GM12878 (cell line): Measurements from ENCODE around the gene RSF1.

Experiments
- BACH1 ChIP-seq: fragments of 450-650 bp; IDR thresholded peaks from 2 replicates; pipeline ENCODE4 v1.6.1; 2017; ENCODE audit warnings: mild to moderate bottlenecking, borderline replicate concordance
- CTCF ChIP-seq, 3 experiments: IDR thresholded peaks in 2 of 3; conservative IDR thresholded peaks in 1 of 3; 2 replicates each; pipeline ENCODE4 v1.5.1; 2011; ENCODE audit warnings: low read depth in 3 of 3, low read length in 3 of 3, mild to moderate bottlenecking in 3 of 3, control low read depth in 2 of 3, moderate library complexity in 2 of 3, inconsistent platforms in 1 of 3, mixed read lengths in 1 of 3; ENCODE audit not compliant: control insufficient read depth in 2 of 3, insufficient read depth in 1 of 3; ENCODE audit errors: extremely low read depth in 1 of 3
- HCFC1 ChIP-seq: fragments of 150-350 bp; IDR thresholded peaks from 2 replicates; pipeline ENCODE4 v1.6.1; 2014; ENCODE audit warnings: low read length
- HDAC6 ChIP-seq: fragments of 200-600 bp; sonication (generic); IDR thresholded peaks from one replicate; pipeline ENCODE4 v1.8.0; 2017; ENCODE audit warnings: antibody characterized with exemption; ENCODE audit not compliant: unreplicated experiment
- JUND ChIP-seq: IDR thresholded peaks from 2 replicates; pipeline ENCODE4 v1.6.1; 2012; ENCODE audit warnings: low read depth, mild to moderate bottlenecking, low read length, improper control_type of control experiment, moderate library complexity
- MTA2 ChIP-seq: fragments of 450-650 bp; IDR thresholded peaks from 2 replicates; pipeline ENCODE4 v1.6.1; 2016; ENCODE audit warnings: low read depth, mild to moderate bottlenecking, moderate library complexity
- RBBP5 ChIP-seq: fragments of 200-600 bp; sonication (generic); conservative IDR thresholded peaks from 2 replicates; pipeline ENCODE4 v1.6.1; 2016
- SIN3A ChIP-seq: IDR thresholded peaks from 2 replicates; pipeline ENCODE4 v1.6.1; 2012; ENCODE audit warnings: low read depth, low read length, improper control_type of control experiment
- SUPT20H ChIP-seq: IDR thresholded peaks from 2 replicates; pipeline ENCODE4 v1.6.1; 2011; ENCODE audit warnings: low read depth, mild to moderate bottlenecking, low read length, moderate library complexity, borderline replicate concordance; ENCODE audit not compliant: control insufficient read depth
- YY1 ChIP-seq: IDR thresholded peaks from 2 replicates; pipeline ENCODE4 v1.6.1; 2011; ENCODE audit warnings: low read depth, mild to moderate bottlenecking, low read length
- ZBTB33 ChIP-seq: fragments of 450-650 bp; IDR thresholded peaks from 2 replicates; pipeline ENCODE4 v1.6.1; 2017; ENCODE audit warnings: mild to moderate bottlenecking
- ZNF274 ChIP-seq: IDR thresholded peaks from one replicate; pipeline ENCODE4 v1.8.0; 2011; ENCODE audit not compliant: insufficient read length, insufficient read depth

GRCh38 chr11:77677138-77677537 is 143.4 kb downstream of the RSF1 start:
- no peak for TF ChIP-seq SIN3A
- TF ChIP-seq JUND, result no peak
- no peak for TF ChIP-seq SUPT20H
- TF ChIP-seq ZBTB33, result no peak
- TF ChIP-seq RBBP5, result no peak
- TF ChIP-seq CTCF (IDR thresholded peaks at IDR 0.05 in 2 of 3, conservative IDR thresholded peaks at IDR 0.05 in 1 of 3; ENCODE audit: control insufficient read depth in 2 of 3, extremely low read depth in 1 of 3, insufficient read depth in 1 of 3, low read depth in 3 of 3, low read length in 3 of 3), result no peak
- TF ChIP-seq MTA2, result no peak
- no peak for TF ChIP-seq BACH1
- no peak for TF ChIP-seq HDAC6
- TF ChIP-seq YY1, result no peak
- no peak for TF ChIP-seq ZNF274
- TF ChIP-seq HCFC1, result no peak
